ENCODE data around the gene ASPA.
A peak's percentile ranks its signal among the peaks of the same experiment; 100 is the strongest.

Gene ASPA

GRCh38 chr17:3533752-3534151 lies 58.0 kb downstream of the ASPA start:
- no peak for DNase-seq

- DNase-seq = peak; percentile 23
These were observed 59.1 kb downstream of the ASPA start for GRCh38 chr17:3534881-3535252.

DNA sequence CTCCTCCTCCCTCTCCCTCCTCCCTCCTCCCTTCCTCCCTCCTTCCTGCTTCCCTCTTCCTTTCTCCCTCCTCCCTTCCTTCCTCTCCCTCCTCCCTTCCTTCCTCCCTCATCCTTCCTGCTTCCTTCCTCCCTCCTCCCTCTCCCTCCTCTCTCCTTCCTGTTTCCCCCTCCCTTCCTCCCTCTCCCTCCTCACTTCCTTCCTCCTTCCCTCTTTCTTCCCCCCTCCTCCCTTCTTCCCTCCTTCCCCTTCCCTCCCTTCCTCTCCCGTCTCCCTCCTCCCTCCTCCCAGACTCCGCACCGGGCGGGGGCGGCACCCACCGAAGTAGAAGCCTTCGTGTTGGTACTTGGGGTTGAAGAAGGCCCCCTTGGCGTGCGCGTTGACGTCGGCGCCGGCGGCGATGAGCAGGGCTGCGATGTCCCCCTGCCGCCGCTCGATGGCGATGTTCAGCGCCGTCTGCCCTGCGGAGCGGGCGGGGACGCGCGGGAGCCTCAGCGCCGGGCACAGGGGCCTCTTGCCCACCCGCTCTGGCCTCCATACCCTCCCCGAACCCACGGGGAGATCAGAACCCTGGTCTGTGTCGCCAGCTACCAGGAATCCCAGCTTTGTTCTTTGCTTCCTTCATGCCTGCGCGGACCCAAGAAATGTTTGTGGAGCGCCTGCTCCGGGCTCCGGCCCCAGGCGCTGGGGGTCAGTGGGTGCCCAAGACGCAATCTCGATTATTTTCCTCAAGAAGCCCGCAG lies 59.6 kb downstream of the ASPA start:
- peak; percentile 78 for DNase-seq

GRCh38 chr17:3536716-3537115 lies 60.9 kb downstream of the ASPA start:
- DNase-seq = no peak

DNA sequence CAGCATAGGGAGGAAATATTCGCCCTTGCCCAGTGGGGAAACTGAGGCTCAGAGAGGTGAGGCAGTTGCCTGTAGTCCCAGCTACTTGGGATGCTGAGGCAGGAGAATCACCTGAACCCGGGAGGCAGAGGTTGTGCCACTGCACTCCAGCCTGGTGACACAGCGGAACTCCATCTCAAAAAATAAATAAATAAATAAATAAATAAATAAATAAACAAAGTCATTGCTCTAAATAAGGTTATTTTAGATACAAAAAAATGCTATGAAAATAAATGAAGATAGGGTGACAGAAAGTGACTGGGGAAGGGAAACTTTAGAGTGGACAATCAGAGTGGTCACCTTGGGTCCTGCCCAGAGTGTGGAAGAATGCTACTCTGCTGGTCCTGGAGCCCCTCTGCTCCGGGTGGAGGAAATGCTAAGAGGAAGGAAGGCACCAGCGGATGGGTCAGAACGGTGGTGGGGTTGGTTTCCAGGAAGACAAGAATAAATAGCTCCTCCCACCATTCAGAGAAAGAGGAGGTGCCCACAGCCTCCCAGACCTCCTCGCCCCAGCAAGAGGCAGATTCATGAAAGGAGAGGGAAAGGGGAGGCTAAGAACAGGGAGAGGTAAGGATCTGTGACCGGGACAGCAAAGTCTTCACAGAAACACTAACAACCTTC lies 64.2 kb downstream of the ASPA start:
- no peak for DNase-seq

DNA sequence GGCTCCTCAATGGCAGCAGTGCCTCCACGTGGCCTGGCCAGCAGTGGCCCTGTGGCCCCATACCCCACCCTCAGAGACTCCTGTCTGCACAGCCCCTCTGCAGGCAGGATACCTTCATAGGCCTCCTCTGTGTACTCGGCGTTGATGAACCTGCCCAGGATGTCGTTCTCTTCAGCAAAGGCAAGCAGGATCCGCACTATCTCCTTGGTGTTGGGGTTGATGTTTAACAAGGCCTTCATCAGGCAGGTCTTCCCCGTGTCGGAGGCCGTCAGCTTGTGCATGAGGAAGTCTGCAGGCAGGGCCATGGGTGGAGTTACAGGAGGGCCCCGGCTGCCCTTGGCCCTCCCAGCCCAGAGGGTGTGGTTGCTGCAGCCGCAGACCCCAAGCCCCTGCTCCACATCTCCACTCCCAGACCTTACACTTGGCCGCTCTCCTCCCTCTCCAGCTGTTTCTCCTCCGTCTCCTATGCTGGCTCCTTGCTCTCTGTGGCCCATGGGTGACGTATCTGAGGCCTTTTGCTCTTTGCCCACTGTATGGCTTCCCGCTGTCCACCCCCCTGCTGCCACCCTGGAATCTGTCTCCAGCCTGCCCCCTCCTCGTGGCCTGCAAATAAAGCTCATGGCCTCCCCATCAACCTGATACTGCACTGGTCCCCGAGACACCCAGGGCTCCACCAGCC lies 66.8 kb downstream of the ASPA start:
- no peak for DNase-seq

DNA sequence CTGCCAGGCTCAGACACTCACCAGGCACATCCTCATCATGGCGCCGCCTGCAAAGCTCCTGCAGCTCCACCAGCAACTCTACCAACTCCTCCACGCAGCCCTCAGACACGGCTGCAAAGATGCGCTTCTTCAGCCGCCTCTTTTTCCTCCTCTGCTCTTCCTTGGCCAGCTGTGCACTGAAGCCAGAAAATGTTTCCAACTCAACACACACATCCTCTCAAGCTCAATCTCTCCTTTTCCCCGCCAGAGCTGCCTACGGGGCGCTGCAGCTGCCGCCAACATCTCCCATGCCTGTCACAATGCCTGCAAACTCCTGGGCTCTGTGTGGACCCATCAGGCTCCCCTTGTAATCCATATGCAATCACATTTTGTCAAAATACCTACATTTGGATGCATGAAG lies 67.7 kb downstream of the ASPA start:
- DNase-seq = no peak

GRCh38 chr17:3544365-3544764 lies 68.6 kb downstream of the ASPA start:
- DNase-seq = no peak

- DNase-seq = no peak
These were observed 69.4 kb downstream of the ASPA start for GRCh38 chr17:3545151-3545550.

GRCh38 chr17:3546521-3546920 lies 70.7 kb downstream of the ASPA start:
- no peak for DNase-seq

DNA sequence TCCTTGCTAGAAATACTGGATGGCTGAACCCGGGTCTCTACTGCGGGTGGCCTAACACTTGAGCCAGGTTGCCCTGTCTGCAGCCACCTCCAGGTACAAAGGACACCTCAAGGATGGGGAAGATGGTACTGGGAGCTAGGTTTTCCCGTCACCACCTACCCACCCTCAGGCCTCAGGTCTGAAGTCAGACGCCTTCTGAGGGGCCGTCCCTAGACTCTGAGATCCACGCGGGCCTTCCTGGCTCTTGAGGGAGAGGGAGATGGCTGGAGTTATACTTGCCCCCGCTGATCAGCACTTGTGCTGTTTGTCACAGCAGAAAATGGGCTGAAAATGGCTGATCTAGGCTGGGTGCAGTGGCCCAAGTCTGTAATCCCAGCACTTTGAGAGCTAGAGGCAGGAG lies 71.2 kb downstream of the ASPA start:
- no peak for DNase-seq

GRCh38 chr17:3547628-3548027 lies 71.8 kb downstream of the ASPA start:
- no peak for DNase-seq

- DNase-seq = no peak
These were observed 73.9 kb downstream of the ASPA start for GRCh38 chr17:3549610-3550162.

- no peak for DNase-seq
These were observed 75.4 kb downstream of the ASPA start for GRCh38 chr17:3551189-3551588.

DNA sequence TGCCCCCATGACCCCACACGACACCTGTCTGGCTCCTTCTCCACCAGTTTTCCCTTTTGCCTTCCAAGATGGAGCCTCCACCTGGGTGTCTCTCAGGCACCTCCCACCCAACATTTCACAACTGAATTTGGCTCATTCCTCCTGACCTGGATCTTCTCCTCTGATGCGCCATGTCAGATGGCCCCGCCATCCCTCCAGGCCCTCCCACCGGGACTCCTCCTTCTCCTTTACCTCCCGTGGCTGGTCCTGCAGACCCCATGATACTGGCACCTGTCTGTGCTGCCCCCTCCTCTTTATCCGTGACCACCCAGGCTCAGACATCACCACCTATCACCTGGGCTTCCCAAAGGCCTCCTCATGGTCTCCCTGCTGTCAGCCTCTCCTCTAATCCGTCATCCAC lies 77.1 kb downstream of the ASPA start:
- no peak for DNase-seq

All from right kidney (tissue), 1 donor.